HG03378 (cell line): ENCODE data around the gene EPHB1.
"Not testable (repeated sequence)": the region's sequence is repeated elsewhere in the genome, so short reads cannot be mapped to it uniquely, and the experiment has no call there.

Experiments
- ATAC-seq: cut with Tn5 transposase; IDR thresholded peaks from one replicate; pipeline ENCODE4 v1.9.1; 2021; ENCODE audit warnings: mild to moderate bottlenecking, moderate library complexity; ENCODE audit not compliant: unreplicated experiment

EPHB1 gene

GRCh38 chr3:134776518-134776917 is 18.5 kb upstream of the EPHB1 start:
- ATAC-seq, result no peak

GRCh38 chr3:134777341-134777740 is 17.7 kb upstream of the EPHB1 start:
- no peak for ATAC-seq

GRCh38 chr3:134788283-134788682 is 6.8 kb upstream of the EPHB1 start:
- ATAC-seq, result not testable (repeated sequence)

- ATAC-seq, result no peak
Observed at GRCh38 chr3:134790065-134790464, 5.0 kb upstream of the EPHB1 start.

- no peak for ATAC-seq
Observed at GRCh38 chr3:134791992-134792391, 3.1 kb upstream of the EPHB1 start.

- ATAC-seq, result no peak
Observed at GRCh38 chr3:134792700-134793099, 2.4 kb upstream of the EPHB1 start.

- ATAC-seq, result no peak
Observed at GRCh38 chr3:134793562-134793961, 1.5 kb upstream of the EPHB1 start.

- ATAC-seq, result no peak
Observed at GRCh38 chr3:134794323-134794722, 737 bp upstream of the EPHB1 start.

- ATAC-seq, result no peak
Observed at GRCh38 chr3:134795746-134796280, 753 bp downstream of the EPHB1 start.

- no peak for ATAC-seq
Observed at GRCh38 chr3:134796281-134797056, 1.4 kb downstream of the EPHB1 start.

GRCh38 chr3:134797057-134797740 is 2.1 kb downstream of the EPHB1 start:
- ATAC-seq, result no peak

- ATAC-seq, result no peak
Observed at GRCh38 chr3:134797741-134798451, 2.8 kb downstream of the EPHB1 start.

GRCh38 chr3:134798681-134799311 is 3.7 kb downstream of the EPHB1 start:
- peak; percentile 34 for ATAC-seq

- ATAC-seq, result no peak
Observed at GRCh38 chr3:134799393-134799792, 4.3 kb downstream of the EPHB1 start.

- ATAC-seq, result no peak
Observed at GRCh38 chr3:134801204-134801958, 6.3 kb downstream of the EPHB1 start.

- ATAC-seq, result no peak
Observed at GRCh38 chr3:134802428-134803050, 7.5 kb downstream of the EPHB1 start.

- ATAC-seq, result peak; percentile 69
Observed at GRCh38 chr3:134803051-134803505, 8.0 kb downstream of the EPHB1 start.

- ATAC-seq, result no peak
Observed at GRCh38 chr3:134803652-134804051, 8.6 kb downstream of the EPHB1 start.
